ENCODE results near the gene SLC18B1. TPM values are rescaled to one million over a fixed set of nuclear protein-coding genes. Genes with fewer than 3 reads are reported as not detected.
A peak's percentile ranks its signal among the peaks of the same experiment; 100 is the strongest.

SLC18B1 gene
- total RNA-seq, 1 donor from 2014 or later, result 2.7 TPM

DNA sequence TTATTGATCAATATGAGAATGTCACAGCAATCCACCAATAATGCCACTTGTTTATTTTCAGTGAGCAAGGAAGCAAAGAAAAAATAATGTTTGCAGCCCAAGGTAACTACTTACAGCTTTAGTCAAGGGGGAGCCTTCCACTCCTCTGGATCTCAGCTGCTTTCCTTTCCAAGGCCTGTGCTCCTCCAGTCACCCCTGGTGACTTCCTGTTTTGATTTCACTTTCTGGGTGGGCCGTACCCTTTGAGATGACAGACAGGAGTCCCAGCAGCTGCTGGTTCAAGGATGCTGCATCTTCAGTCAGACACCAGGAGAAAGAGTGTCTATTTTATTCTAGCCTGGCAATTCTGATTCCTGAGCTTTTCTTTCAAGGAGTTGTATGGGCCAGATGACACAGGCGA, 35.2 kb downstream of the SLC18B1 start:
- Histone ChIP-seq H3K9me3 (replicated peaks) (no peaks in the 10 kb centered on the region), H3K4me3 (peak overlapping the region; percentile 19), H3K27ac (replicated peaks) (no peak overlapping the region), H3K36me3 (no peaks in the 10 kb centered on the region), H3K27me3 (ENCODE audit: low read depth) (no peaks in the 10 kb centered on the region), H3K4me1 (peaks cover 11% of the 10 kb centered on the region)
- DNase-seq, result no peak
- intact Hi-C loops (cut with micrococcal nuclease), result no loop called here
- TF ChIP-seq, protein P1, sequence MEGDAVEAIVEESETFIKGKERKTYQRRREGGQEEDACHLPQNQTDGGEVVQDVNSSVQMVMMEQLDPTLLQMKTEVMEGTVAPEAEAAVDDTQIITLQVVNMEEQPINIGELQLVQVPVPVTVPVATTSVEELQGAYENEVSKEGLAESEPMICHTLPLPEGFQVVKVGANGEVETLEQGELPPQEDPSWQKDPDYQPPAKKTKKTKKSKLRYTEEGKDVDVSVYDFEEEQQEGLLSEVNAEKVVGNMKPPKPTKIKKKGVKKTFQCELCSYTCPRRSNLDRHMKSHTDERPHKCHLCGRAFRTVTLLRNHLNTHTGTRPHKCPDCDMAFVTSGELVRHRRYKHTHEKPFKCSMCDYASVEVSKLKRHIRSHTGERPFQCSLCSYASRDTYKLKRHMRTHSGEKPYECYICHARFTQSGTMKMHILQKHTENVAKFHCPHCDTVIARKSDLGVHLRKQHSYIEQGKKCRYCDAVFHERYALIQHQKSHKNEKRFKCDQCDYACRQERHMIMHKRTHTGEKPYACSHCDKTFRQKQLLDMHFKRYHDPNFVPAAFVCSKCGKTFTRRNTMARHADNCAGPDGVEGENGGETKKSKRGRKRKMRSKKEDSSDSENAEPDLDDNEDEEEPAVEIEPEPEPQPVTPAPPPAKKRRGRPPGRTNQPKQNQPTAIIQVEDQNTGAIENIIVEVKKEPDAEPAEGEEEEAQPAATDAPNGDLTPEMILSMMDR (IDR thresholded peaks at IDR 0.05; ENCODE audit: borderline replicate concordance), result no peak

DNA sequence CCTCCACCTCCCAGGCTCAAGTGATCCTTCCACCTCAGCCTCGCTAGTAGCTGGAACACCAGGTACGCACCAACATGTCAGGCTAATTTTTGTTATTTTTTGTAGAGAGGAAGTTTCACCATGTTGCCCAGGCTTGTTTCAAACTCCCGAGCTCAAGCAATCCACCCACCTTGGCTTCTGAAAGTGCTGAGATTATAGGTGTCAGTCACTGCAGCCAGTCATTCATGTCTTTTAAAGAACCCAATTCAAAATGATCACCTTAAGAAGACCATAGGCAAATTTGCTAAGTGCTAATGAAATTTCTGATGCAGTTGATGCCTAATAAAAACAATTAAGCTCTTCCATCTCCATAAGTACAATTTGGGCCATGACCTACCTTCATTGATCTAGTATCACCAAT, 38.2 kb downstream of the SLC18B1 start:
- Histone ChIP-seq H3K36me3 (no peaks in the 10 kb centered on the region), H3K9me3 (replicated peaks) (no peaks in the 10 kb centered on the region), H3K4me1 (peaks cover 11% of the 10 kb centered on the region), H3K4me3 (no peak overlapping the region), H3K27ac (replicated peaks) (no peak overlapping the region), H3K27me3 (ENCODE audit: low read depth) (no peaks in the 10 kb centered on the region)
- TF ChIP-seq, protein P1 (IDR thresholded peaks at IDR 0.05; ENCODE audit: borderline replicate concordance), result no peak
- no peak for DNase-seq
- intact Hi-C loops (cut with micrococcal nuclease), result no loop called here

DNA sequence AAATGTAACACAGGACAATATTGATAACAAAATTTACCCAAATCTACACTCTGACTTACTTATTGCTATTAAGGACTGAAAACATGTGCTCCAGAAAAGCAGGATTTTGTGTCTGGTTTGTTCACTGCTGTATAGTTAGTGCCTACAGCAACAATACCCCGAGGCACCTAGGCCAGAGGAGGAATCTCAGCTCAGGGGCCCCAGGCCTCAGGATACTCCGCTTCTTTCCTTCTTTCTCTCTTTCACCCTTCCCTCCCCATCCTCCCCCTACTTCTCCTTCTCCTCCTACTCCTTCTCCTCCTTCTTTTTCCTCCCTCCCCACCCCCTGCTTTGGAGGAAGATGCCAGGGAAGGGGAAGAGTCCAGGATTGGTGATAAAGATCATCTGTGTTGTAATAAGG, 39.7 kb downstream of the SLC18B1 start:
- Histone ChIP-seq H3K27ac (replicated peaks) (no peak overlapping the region), H3K9me3 (replicated peaks) (no peaks in the 10 kb centered on the region), H3K36me3 (no peaks in the 10 kb centered on the region), H3K27me3 (ENCODE audit: low read depth) (no peaks in the 10 kb centered on the region), H3K4me1 (peaks cover 4% of the 10 kb centered on the region), H3K4me3 (no peak overlapping the region)
- DNase-seq, result no peak
- TF ChIP-seq, protein P1 (IDR thresholded peaks at IDR 0.05; ENCODE audit: borderline replicate concordance), result no peak
- intact Hi-C loops (cut with micrococcal nuclease), result no loop called here

DNA sequence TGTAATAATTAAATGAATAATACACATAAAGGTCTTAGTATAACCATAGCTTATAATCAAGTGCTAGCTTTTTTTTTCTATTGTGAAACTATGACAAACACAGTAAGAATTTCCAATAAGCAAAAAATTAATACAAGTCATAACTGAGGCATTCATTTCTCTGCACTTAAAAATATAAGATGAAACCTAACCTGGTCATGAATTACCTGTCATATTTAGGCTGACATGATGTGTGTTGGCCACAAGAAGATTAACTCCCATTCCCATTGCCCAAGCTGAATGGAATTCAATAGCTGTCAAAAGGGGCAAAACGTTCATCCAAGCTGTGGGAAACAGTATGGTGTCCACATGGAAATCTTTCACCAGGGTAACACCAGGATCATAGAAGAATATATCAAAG, 46.2 kb downstream of the SLC18B1 start:
- no peaks in the 10 kb centered on the region for H3K4me1 ChIP-seq
- H3K27ac ChIP-seq (replicated peaks), result no peak overlapping the region
- H3K4me3 ChIP-seq, result no peak overlapping the region
- no peaks in the 10 kb centered on the region for H3K9me3 ChIP-seq (replicated peaks)
- intact Hi-C loops (cut with micrococcal nuclease), result no loop called here
- TF ChIP-seq, protein P1 (IDR thresholded peaks at IDR 0.05; ENCODE audit: borderline replicate concordance), result no peak
- H3K36me3 ChIP-seq, result no peaks in the 10 kb centered on the region
- H3K27me3 ChIP-seq (ENCODE audit: low read depth), result no peaks in the 10 kb centered on the region
- DNase-seq, result no peak

DNA sequence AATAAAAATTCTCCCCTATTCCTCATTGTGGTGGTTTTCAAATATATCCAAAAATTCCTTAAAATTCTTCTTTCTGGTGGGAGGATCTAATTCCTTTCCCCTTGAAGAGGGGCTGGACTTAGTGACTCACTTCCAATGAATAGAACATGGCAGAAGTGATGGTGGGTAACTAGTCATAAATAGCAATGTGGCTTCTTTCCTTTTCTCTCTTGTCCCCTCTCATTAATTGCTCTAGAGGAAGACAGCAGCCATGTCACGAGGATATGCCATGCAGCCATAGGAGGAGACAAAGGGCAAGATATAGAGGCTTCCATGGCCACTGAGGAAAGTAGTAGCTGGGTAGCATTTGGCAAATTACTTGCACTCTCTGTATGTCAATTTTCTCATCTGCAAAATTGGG, 46.6 kb downstream of the SLC18B1 start:
- H3K27ac ChIP-seq (replicated peaks), result no peak overlapping the region
- no peaks in the 10 kb centered on the region for H3K4me1 ChIP-seq
- no peak overlapping the region for H3K4me3 ChIP-seq
- intact Hi-C loops (cut with micrococcal nuclease), result no loop called here
- no peaks in the 10 kb centered on the region for H3K9me3 ChIP-seq (replicated peaks)
- H3K36me3 ChIP-seq, result no peaks in the 10 kb centered on the region
- no peak for DNase-seq
- TF ChIP-seq, protein P1 (IDR thresholded peaks at IDR 0.05; ENCODE audit: borderline replicate concordance), result no peak
- no peaks in the 10 kb centered on the region for H3K27me3 ChIP-seq (ENCODE audit: low read depth)

DNA sequence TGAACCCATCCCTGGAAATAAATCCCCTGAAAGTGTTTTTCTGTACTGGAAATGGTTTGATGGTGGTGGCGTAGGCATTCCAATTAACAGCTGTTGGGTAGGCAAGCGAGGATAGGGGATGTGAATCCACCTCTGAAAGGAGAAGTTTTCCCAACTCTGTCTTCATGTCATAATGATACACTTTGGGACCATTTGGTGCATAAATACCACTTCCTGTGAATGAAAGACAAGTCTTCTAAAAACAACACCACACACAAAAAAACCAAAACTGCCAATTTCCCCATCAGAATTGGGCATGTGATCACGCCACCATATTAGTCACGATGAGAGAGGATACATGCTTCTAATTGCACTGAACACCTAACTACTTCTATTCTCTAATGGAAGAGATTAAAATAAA, 47.1 kb downstream of the SLC18B1 start:
- intact Hi-C loops (cut with micrococcal nuclease), result no loop called here
- no peak overlapping the region for H3K4me3 ChIP-seq

More for the DNA sequence above, 47.1 kb downstream of the SLC18B1 start:
- H3K36me3 ChIP-seq, result no peaks in the 10 kb centered on the region
- H3K27ac ChIP-seq (replicated peaks), result no peak overlapping the region
- no peaks in the 10 kb centered on the region for H3K27me3 ChIP-seq (ENCODE audit: low read depth)
- DNase-seq, result no peak
- no peaks in the 10 kb centered on the region for H3K9me3 ChIP-seq (replicated peaks)
- H3K4me1 ChIP-seq, result no peaks in the 10 kb centered on the region
- TF ChIP-seq, protein P1 (IDR thresholded peaks at IDR 0.05; ENCODE audit: borderline replicate concordance), result no peak

Data from left ventricle myocardium inferior (tissue), 1 donor.